H9 (cell line): ENCODE results near the gene RBM19. TPM values are rescaled to one million over a fixed set of nuclear protein-coding genes. Genes with fewer than 3 reads are reported as not detected.

Experiments used
- DNase-seq: peaks from one replicate; pipeline ENCODE4 v3.0.0-alpha.2; 2017
- H2AFZ ChIP-seq: one replicate; pipeline ENCODE4 v1.6.1; 2013; ENCODE audit warnings: mild to moderate bottlenecking, low read length, control low read depth, moderate library complexity
- H2AK5ac ChIP-seq: 2 replicates; pipeline ENCODE4 v1.6.1; 2013; ENCODE audit warnings: low read length, control low read depth, mixed read lengths; ENCODE audit not compliant: insufficient read length
- H2BK120ac ChIP-seq: one replicate; pipeline ENCODE4 v1.6.1; 2013; ENCODE audit warnings: low read depth, mild to moderate bottlenecking, low read length, control low read depth, inconsistent platforms; ENCODE audit not compliant: poor library complexity, severe bottlenecking
- H2BK12ac ChIP-seq: 2 replicates; pipeline ENCODE4 v1.6.1; 2013; ENCODE audit warnings: low read length, control low read depth, mixed read lengths, low read depth; ENCODE audit not compliant: insufficient read length
- H2BK15ac ChIP-seq: 2 replicates; pipeline ENCODE4 v1.6.1; 2013; ENCODE audit warnings: low read depth, low read length, control low read depth
- H2BK20ac ChIP-seq: one replicate; pipeline ENCODE4 v1.6.1; 2013; ENCODE audit warnings: low read depth, mild to moderate bottlenecking, low read length, control low read depth, inconsistent platforms; ENCODE audit not compliant: poor library complexity, severe bottlenecking
- H2BK5ac ChIP-seq: 2 replicates; pipeline ENCODE4 v1.6.1; 2013; ENCODE audit warnings: low read length, control low read depth, mixed read lengths; ENCODE audit not compliant: insufficient read length
- H3K14ac ChIP-seq: 2 replicates; pipeline ENCODE4 v1.6.1; 2013; ENCODE audit warnings: low read length, control low read depth; ENCODE audit not compliant: insufficient read depth
- H3K18ac ChIP-seq: 2 replicates; pipeline ENCODE4 v1.6.1; 2013; ENCODE audit warnings: low read depth, mild to moderate bottlenecking, mixed read lengths, low read length, control low read depth; ENCODE audit not compliant: insufficient read length
- H3K23ac ChIP-seq: 2 replicates; pipeline ENCODE4 v1.6.1; 2013; ENCODE audit warnings: low read length, control low read depth, mixed read lengths, low read depth; ENCODE audit not compliant: insufficient read length
- H3K23me2 ChIP-seq: 2 replicates; pipeline ENCODE4 v1.6.1; 2013; ENCODE audit warnings: low read depth, mild to moderate bottlenecking, mixed read lengths, low read length, control low read depth; ENCODE audit not compliant: insufficient read length, poor library complexity, severe bottlenecking
- H3K27ac ChIP-seq: 2 replicates; pipeline ENCODE4 v1.5.1; 2013; ENCODE audit warnings: low read length, control low read depth, mixed read lengths, low read depth; ENCODE audit not compliant: insufficient read length
- H3K27me3 ChIP-seq: 2 replicates; pipeline ENCODE4 v1.6.1; 2013; ENCODE audit warnings: low read length, control low read depth, inconsistent platforms; ENCODE audit not compliant: insufficient read depth
- H3K4ac ChIP-seq: 2 replicates; pipeline ENCODE4 v1.6.1; 2013; ENCODE audit warnings: low read depth, mild to moderate bottlenecking, control low read depth, inconsistent platforms, low read length, moderate library complexity
- H3K4me1 ChIP-seq: 2 replicates; pipeline ENCODE4 v1.6.1; 2013; ENCODE audit warnings: low read length, control low read depth, inconsistent platforms; ENCODE audit not compliant: insufficient read depth
- H3K4me2 ChIP-seq: 2 replicates; pipeline ENCODE4 v1.6.1; 2013; ENCODE audit warnings: low read length, control low read depth, mixed read lengths; ENCODE audit not compliant: insufficient read length, insufficient read depth
- H3K56ac ChIP-seq: 2 replicates; pipeline ENCODE4 v1.6.1; 2013; ENCODE audit warnings: low read depth, mild to moderate bottlenecking, mixed read lengths, low read length, control low read depth; ENCODE audit not compliant: insufficient read length
- H3K79me1 ChIP-seq: 2 replicates; pipeline ENCODE4 v1.6.1; 2013; ENCODE audit warnings: low read depth, mild to moderate bottlenecking, moderate library complexity, low read length, control low read depth, inconsistent platforms; ENCODE audit not compliant: insufficient read depth, poor library complexity, severe bottlenecking
- H3K79me2 ChIP-seq: 2 replicates; pipeline ENCODE4 v1.6.1; 2013; ENCODE audit warnings: low read length, control low read depth, inconsistent platforms; ENCODE audit not compliant: insufficient read depth
- H3K9ac ChIP-seq: 2 replicates; pipeline ENCODE4 v1.6.1; 2013; ENCODE audit warnings: low read length, control low read depth, mixed read lengths; ENCODE audit not compliant: insufficient read length; ENCODE audit errors: extremely low read depth
- H3K9me3 ChIP-seq: one replicate; pipeline ENCODE4 v1.6.1; 2013; ENCODE audit warnings: low read depth, low read length, inconsistent platforms; ENCODE audit not compliant: control insufficient read depth
- H3T11ph ChIP-seq: one replicate; pipeline ENCODE4 v1.6.1; 2013; ENCODE audit warnings: mild to moderate bottlenecking, low read length, control low read depth, inconsistent platforms
- H4K20me1 ChIP-seq: one replicate; pipeline ENCODE4 v1.6.1; 2013; ENCODE audit not compliant: control insufficient read depth, insufficient read length, insufficient read depth
- H4K5ac ChIP-seq: 2 replicates; pipeline ENCODE4 v1.6.1; 2013; ENCODE audit warnings: low read depth, mild to moderate bottlenecking, mixed read lengths, low read length, control low read depth; ENCODE audit not compliant: insufficient read length
- H4K8ac ChIP-seq: replicated peaks from 2 replicates; pipeline ENCODE4 v1.6.1; 2013; ENCODE audit warnings: low read length, control low read depth, mixed read lengths, low read depth; ENCODE audit not compliant: insufficient read length
- H4K91ac ChIP-seq: 2 replicates; pipeline ENCODE4 v1.6.1; 2013; ENCODE audit warnings: low read depth, mild to moderate bottlenecking, moderate library complexity, mixed read lengths, low read length, control low read depth; ENCODE audit not compliant: insufficient read length
- H3K27ac Mint-ChIP-seq, 3 experiments: 2 replicates in 2 of 3; 3 replicates in 1 of 3; pipeline ENCODE4 v1.8.0; 2020 to 2021; ENCODE audit warnings: mixed read lengths in 3 of 3, mild to moderate bottlenecking in 1 of 3, moderate library complexity in 1 of 3
- H3K27me3 Mint-ChIP-seq: 2 replicates; pipeline ENCODE4 v1.8.0; 2021; ENCODE audit warnings: low read depth, mild to moderate bottlenecking, moderate library complexity, mixed read lengths
- H3K36me3 Mint-ChIP-seq, 3 experiments: 2 replicates in 2 of 3; 3 replicates in 1 of 3; pipeline ENCODE4 v1.8.0; 2020 to 2021; ENCODE audit warnings: low read depth in 3 of 3, mixed read lengths in 3 of 3; ENCODE audit not compliant: insufficient read depth in 1 of 3
- H3K4me1 Mint-ChIP-seq, 2 experiments: 2 replicates each; pipeline ENCODE4 v1.8.0; 2020; ENCODE audit warnings: mixed read lengths in 2 of 2
- H3K4me3 Mint-ChIP-seq, 2 experiments: 2 replicates in 1 of 2; 3 replicates in 1 of 2; pipeline ENCODE4 v1.8.0; 2020 to 2021; ENCODE audit warnings: mild to moderate bottlenecking in 2 of 2, mixed read lengths in 2 of 2, moderate library complexity in 1 of 2
- H3K9me3 Mint-ChIP-seq, 2 experiments: 2 replicates in 1 of 2; 3 replicates in 1 of 2; pipeline ENCODE4 v1.8.0; 2020; ENCODE audit warnings: mild to moderate bottlenecking in 2 of 2, mixed read lengths in 2 of 2, moderate library complexity in 1 of 2
- WGBS: extraction: QIAGEN DNeasy Blood & Tissue Kit; methylation state at CpG from one replicate; pipeline ENCODE4 v1.1.7; 2013; ENCODE audit warnings: missing lambda C conversion rate, low lambda C conversion rate, mixed read lengths; ENCODE audit not compliant: insufficient read length; ENCODE audit errors: extremely low coverage; 5-methylcytosine and 5-hydroxymethylcytosine counted together
- total RNA-seq: library from RNA; stranded (reverse); gene quantifications from 2 replicates; pipeline ENCODE4 v1.2.1, GENCODE V29; 2021
- TF ChIP-seq, protein P1 (sequence below): fragments of 200-600 bp; sonication (generic); conservative IDR thresholded peaks from 3 replicates; pipeline ENCODE4 v1.8.0; 2021; ENCODE audit warnings: antibody characterized with exemption, mild to moderate bottlenecking

RBM19 gene
- total RNA-seq, 1 experiment from 2014 or later: 32.2 TPM

DNA sequence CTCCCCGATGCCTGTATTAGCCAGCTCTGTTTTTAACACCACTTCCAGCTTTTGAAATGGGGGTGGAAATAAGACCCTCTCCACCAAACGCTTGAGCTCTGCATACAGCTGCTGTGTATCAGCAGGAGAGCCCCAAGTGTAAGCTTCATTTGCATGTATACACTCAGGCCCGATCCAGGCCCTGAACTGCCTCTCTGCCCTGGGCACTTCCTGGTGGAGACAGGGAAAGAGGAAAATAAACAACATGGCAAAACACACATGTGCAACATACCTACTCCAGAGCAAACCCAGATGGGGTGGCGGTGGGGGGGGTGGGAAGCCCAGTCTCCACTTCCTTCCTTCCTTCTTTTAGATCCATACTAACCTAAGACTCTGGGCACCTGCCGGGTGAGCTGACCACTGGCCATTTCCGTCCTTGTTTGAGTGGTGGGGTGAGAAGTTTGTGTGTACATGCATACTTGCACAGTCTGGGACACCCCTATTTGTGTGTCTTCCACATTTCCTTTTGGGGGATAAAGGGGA, 55.3 kb downstream of the RBM19 start:
- no peak overlapping the region for H3K56ac ChIP-seq
- no peak overlapping the region for H3K27ac ChIP-seq
- peak overlapping the region in 1 of 3 experiments; percentile 57; a peak in 2 of 7 replicates for H3K27ac Mint-ChIP-seq
- no peak overlapping the region for H4K5ac ChIP-seq
- H3K18ac ChIP-seq: no peak overlapping the region
- no peak overlapping the region for H3K4me3 Mint-ChIP-seq
- H3K4me2 ChIP-seq: no peak overlapping the region
- TF ChIP-seq, protein P1, sequence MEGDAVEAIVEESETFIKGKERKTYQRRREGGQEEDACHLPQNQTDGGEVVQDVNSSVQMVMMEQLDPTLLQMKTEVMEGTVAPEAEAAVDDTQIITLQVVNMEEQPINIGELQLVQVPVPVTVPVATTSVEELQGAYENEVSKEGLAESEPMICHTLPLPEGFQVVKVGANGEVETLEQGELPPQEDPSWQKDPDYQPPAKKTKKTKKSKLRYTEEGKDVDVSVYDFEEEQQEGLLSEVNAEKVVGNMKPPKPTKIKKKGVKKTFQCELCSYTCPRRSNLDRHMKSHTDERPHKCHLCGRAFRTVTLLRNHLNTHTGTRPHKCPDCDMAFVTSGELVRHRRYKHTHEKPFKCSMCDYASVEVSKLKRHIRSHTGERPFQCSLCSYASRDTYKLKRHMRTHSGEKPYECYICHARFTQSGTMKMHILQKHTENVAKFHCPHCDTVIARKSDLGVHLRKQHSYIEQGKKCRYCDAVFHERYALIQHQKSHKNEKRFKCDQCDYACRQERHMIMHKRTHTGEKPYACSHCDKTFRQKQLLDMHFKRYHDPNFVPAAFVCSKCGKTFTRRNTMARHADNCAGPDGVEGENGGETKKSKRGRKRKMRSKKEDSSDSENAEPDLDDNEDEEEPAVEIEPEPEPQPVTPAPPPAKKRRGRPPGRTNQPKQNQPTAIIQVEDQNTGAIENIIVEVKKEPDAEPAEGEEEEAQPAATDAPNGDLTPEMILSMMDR: no peak
- no peaks in the 10 kb centered on the region for H3K23me2 ChIP-seq
- peaks cover 9 to 22% of the 10 kb centered on the region in 2 experiments for H3K4me1 Mint-ChIP-seq
- no peaks in the 10 kb centered on the region for H3K27me3 ChIP-seq
- no peak overlapping the region for H3K4ac ChIP-seq
- no peaks in the 10 kb centered on the region for H3K79me1 ChIP-seq
- DNase-seq: no peak
- H4K20me1 ChIP-seq: no peaks in the 10 kb centered on the region
- no peak overlapping the region for H2BK20ac ChIP-seq
- H2BK12ac ChIP-seq: no peak overlapping the region
- H2BK15ac ChIP-seq: no peak overlapping the region
- no peak overlapping the region for H3K23ac ChIP-seq
- H3T11ph ChIP-seq: no peak overlapping the region
- H4K91ac ChIP-seq: no peak overlapping the region
- H3K4me1 ChIP-seq: no peaks in the 10 kb centered on the region
- H3K9ac ChIP-seq: no peak overlapping the region
- no peaks in the 10 kb centered on the region for H3K79me2 ChIP-seq
- H3K9me3 Mint-ChIP-seq: no peaks in the 10 kb centered on the region
- H4K8ac ChIP-seq: no peak overlapping the region
- H2AFZ ChIP-seq: no peak overlapping the region
- no peak overlapping the region for H2BK5ac ChIP-seq
- no peak overlapping the region for H3K14ac ChIP-seq
- no peaks in the 10 kb centered on the region for H3K27me3 Mint-ChIP-seq
- no CpG with 5 or more reads among the region's 6 CpGs for WGBS
- peaks cover 5 to 41% (median 22%) of the 10 kb centered on the region in 3 experiments; a peak in 5 of 7 replicates for H3K36me3 Mint-ChIP-seq
- H3K9me3 ChIP-seq: no peaks in the 10 kb centered on the region
- H2BK120ac ChIP-seq: no peak overlapping the region
- no peak overlapping the region for H2AK5ac ChIP-seq
